Measurements from ENCODE around the gene SPTBN1. TPM values are rescaled to one million over a fixed set of nuclear protein-coding genes. Genes with fewer than 3 reads are reported as not detected.

The SPTBN1 gene
- total RNA-seq, 1 experiment from 2014 or later, result 204 TPM

DNA sequence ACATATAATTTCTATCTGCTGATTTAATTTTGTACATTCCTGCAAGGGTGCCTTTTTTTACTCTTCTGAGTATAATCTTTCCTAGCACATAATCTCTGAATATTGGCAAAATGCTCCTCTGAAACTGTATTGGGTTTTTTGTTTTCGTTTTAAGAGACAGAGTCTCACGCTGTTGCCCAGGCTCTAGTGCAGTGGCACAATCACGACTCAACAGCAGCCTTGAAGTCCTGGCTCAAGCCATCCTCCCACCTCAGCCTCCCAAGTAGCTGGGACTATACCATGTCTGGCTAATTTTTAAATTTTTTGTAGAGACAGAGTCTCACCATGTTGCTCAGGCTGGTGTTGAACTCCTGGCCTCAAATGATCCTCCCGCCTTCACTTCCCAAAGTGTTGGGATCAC lies 104.9 kb downstream of the SPTBN1 start:
- no peaks in the 10 kb centered on the region for H3K27me3 Mint-ChIP-seq (ENCODE audit: low read depth)
- H3K36me3 Mint-ChIP-seq, result no peaks in the 10 kb centered on the region
- POLR2A ChIA-PET, result no interaction called here
- H3K27ac Mint-ChIP-seq, result 0 out of 2 replicates have a peak overlapping the region, but pooled peaks have one; percentile 40
- peak overlapping the region; percentile 91 for H3K4me3 Mint-ChIP-seq
- CTCF ChIA-PET, result no interaction called here
- no peak for ATAC-seq
- no peaks in the 10 kb centered on the region for H3K9me3 Mint-ChIP-seq
- no peak for TF ChIP-seq TCF7 (CRISPR knock-in tag; IDR thresholded peaks at IDR 0.05; ENCODE audit: low read depth)
- TF ChIP-seq, protein P1, sequence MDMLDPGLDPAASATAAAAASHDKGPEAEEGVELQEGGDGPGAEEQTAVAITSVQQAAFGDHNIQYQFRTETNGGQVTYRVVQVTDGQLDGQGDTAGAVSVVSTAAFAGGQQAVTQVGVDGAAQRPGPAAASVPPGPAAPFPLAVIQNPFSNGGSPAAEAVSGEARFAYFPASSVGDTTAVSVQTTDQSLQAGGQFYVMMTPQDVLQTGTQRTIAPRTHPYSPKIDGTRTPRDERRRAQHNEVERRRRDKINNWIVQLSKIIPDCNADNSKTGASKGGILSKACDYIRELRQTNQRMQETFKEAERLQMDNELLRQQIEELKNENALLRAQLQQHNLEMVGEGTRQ (CRISPR knock-in tag; IDR thresholded peaks at IDR 0.05), result no peak
- TF ChIP-seq, protein P2, sequence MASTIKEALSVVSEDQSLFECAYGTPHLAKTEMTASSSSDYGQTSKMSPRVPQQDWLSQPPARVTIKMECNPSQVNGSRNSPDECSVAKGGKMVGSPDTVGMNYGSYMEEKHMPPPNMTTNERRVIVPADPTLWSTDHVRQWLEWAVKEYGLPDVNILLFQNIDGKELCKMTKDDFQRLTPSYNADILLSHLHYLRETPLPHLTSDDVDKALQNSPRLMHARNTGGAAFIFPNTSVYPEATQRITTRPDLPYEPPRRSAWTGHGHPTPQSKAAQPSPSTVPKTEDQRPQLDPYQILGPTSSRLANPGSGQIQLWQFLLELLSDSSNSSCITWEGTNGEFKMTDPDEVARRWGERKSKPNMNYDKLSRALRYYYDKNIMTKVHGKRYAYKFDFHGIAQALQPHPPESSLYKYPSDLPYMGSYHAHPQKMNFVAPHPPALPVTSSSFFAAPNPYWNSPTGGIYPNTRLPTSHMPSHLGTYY (CRISPR knock-in tag; IDR thresholded peaks at IDR 0.05), result no peak
- no peak for TF ChIP-seq ZNF232 (CRISPR knock-in tag; IDR thresholded peaks at IDR 0.05)
- TF ChIP-seq FOXJ3 (CRISPR knock-in tag; IDR thresholded peaks at IDR 0.05; ENCODE audit: borderline replicate concordance), result no peak
- peak; percentile 93 for TF ChIP-seq ZNF121 (CRISPR knock-in tag; IDR thresholded peaks at IDR 0.05)
- no peak for DNase-seq (ENCODE audit: low spot score)
- peaks cover 60% of the 10 kb centered on the region for H3K4me1 Mint-ChIP-seq

DNA sequence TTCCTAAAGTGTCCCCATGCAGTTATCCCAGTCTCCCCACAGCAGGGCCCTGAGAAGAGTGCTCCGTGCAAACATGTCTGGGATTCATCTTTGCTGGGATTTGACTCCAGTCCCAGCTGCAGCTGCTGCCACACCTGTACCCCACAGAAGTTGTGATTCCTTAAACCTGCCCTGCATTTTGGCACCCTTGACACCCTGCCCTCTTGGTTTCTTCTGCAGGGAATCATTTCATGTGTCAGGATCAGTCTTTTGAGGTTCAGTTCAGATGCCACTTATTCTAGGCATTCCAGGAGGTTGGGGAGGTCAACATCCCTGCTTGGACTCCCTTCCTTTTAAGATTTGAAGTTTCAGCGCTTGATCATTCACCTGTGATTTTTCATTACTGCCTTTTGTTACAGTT lies 108.3 kb downstream of the SPTBN1 start:
- ChIA-PET POLR2A (no interaction called here), CTCF (no interaction called here)
- DNase-seq (ENCODE audit: low spot score) (no peak), ATAC-seq (no peak)
- peak overlapping the region; percentile 10; the same call in 1 of the 2 replicates for H3K27ac Mint-ChIP-seq
- no peaks in the 10 kb centered on the region for H3K9me3 Mint-ChIP-seq
- no peak overlapping the region for H3K4me3 Mint-ChIP-seq
- TF ChIP-seq CREB1 (CRISPR knock-in tag; IDR thresholded peaks at IDR 0.05) (no peak), IRF2 (CRISPR knock-in tag; IDR thresholded peaks at IDR 0.05; ENCODE audit: borderline replicate concordance, low read depth) (no peak), ZNF671 (CRISPR knock-in tag; IDR thresholded peaks at IDR 0.05) (no peak), FOXP1 (CRISPR knock-in tag; IDR thresholded peaks at IDR 0.05; ENCODE audit: borderline replicate concordance) (no peak), ESRRA (CRISPR knock-in tag; IDR thresholded peaks at IDR 0.05; ENCODE audit: borderline replicate concordance) (no peak), ELF4 (CRISPR knock-in tag; IDR thresholded peaks at IDR 0.05; ENCODE audit: low read depth) (no peak), CREM (CRISPR knock-in tag; IDR thresholded peaks at IDR 0.05) (no peak), ZNF396 (CRISPR knock-in tag; IDR thresholded peaks at IDR 0.05; ENCODE audit: borderline replicate concordance) (no peak), TP53 (CRISPR knock-in tag; IDR thresholded peaks at IDR 0.05) (no peak)
- TF ChIP-seq, protein P3, sequence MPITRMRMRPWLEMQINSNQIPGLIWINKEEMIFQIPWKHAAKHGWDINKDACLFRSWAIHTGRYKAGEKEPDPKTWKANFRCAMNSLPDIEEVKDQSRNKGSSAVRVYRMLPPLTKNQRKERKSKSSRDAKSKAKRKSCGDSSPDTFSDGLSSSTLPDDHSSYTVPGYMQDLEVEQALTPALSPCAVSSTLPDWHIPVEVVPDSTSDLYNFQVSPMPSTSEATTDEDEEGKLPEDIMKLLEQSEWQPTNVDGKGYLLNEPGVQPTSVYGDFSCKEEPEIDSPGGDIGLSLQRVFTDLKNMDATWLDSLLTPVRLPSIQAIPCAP (CRISPR knock-in tag; IDR thresholded peaks at IDR 0.05), result no peak
- TF ChIP-seq, protein P4, sequence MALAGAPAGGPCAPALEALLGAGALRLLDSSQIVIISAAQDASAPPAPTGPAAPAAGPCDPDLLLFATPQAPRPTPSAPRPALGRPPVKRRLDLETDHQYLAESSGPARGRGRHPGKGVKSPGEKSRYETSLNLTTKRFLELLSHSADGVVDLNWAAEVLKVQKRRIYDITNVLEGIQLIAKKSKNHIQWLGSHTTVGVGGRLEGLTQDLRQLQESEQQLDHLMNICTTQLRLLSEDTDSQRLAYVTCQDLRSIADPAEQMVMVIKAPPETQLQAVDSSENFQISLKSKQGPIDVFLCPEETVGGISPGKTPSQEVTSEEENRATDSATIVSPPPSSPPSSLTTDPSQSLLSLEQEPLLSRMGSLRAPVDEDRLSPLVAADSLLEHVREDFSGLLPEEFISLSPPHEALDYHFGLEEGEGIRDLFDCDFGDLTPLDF (CRISPR knock-in tag; IDR thresholded peaks at IDR 0.05), result no peak
- TF ChIP-seq, protein P5, sequence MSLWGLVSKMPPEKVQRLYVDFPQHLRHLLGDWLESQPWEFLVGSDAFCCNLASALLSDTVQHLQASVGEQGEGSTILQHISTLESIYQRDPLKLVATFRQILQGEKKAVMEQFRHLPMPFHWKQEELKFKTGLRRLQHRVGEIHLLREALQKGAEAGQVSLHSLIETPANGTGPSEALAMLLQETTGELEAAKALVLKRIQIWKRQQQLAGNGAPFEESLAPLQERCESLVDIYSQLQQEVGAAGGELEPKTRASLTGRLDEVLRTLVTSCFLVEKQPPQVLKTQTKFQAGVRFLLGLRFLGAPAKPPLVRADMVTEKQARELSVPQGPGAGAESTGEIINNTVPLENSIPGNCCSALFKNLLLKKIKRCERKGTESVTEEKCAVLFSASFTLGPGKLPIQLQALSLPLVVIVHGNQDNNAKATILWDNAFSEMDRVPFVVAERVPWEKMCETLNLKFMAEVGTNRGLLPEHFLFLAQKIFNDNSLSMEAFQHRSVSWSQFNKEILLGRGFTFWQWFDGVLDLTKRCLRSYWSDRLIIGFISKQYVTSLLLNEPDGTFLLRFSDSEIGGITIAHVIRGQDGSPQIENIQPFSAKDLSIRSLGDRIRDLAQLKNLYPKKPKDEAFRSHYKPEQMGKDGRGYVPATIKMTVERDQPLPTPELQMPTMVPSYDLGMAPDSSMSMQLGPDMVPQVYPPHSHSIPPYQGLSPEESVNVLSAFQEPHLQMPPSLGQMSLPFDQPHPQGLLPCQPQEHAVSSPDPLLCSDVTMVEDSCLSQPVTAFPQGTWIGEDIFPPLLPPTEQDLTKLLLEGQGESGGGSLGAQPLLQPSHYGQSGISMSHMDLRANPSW (CRISPR knock-in tag; conservative IDR thresholded peaks at IDR 0.05; ENCODE audit: low read depth), result no peak
- no peaks in the 10 kb centered on the region for H3K36me3 Mint-ChIP-seq
- H3K4me1 Mint-ChIP-seq, result peaks cover 67% of the 10 kb centered on the region
- H3K27me3 Mint-ChIP-seq (ENCODE audit: low read depth), result no peaks in the 10 kb centered on the region

Measured in WTC11 (cell line).